Measurements from ENCODE around the gene PTAFR.

- TF ChIP-seq YY1 (IDR thresholded peaks at IDR 0.05; ENCODE audit: insufficient read depth, insufficient read length) = no peak
- TF ChIP-seq ZNF274 (IDR thresholded peaks at IDR 0.05; ENCODE audit: low read depth, low read length) = no peak
Measured at GRCh38 chr1:28102189-28102588, 74.3 kb downstream of the PTAFR start.
